Upper lobe of right lung (tissue), 1 donor: Measurements from ENCODE around the gene CHST15. TPM values are rescaled to one million over a fixed set of nuclear protein-coding genes. Genes with fewer than 3 reads are reported as not detected.

Experiments used
- ATAC-seq: fragments of 200-7000 bp; cut with Tn5 transposase; one replicate; pipeline ENCODE4 v1.9.1; 2020; ENCODE audit warnings: mild to moderate bottlenecking, moderate library complexity
- DNase-seq: peaks from one replicate; pipeline ENCODE4 v3.0.0-alpha.2; 2020
- H3K27ac ChIP-seq: fragments of 200-600 bp; one replicate; pipeline ENCODE4 v1.8.0; 2022
- H3K27me3 ChIP-seq: fragments of 200-600 bp; one replicate; pipeline ENCODE4 v1.8.0; 2022; ENCODE audit warnings: mild to moderate bottlenecking
- H3K36me3 ChIP-seq: fragments of 200-600 bp; one replicate; pipeline ENCODE4 v1.8.0; 2022
- H3K4me1 ChIP-seq: fragments of 200-600 bp; one replicate; pipeline ENCODE4 v1.8.0; 2022
- H3K4me3 ChIP-seq: fragments of 200-600 bp; one replicate; pipeline ENCODE4 v1.8.0; 2022; ENCODE audit warnings: mild to moderate bottlenecking
- H3K9me3 ChIP-seq: fragments of 200-600 bp; one replicate; pipeline ENCODE4 v1.8.0; 2022
- intact Hi-C: fragments of 100-400 bp; cut with DNase I; formaldehyde crosslinking; loops from one replicate; pipeline ENCODE4 v1.11.0; 2022
- total RNA-seq: library from RNA; stranded (reverse); fragmentation: NEBNext Ultra II Directional; extraction: Animal tissue kit (Norgen Biotek cat#: 25700); gene quantifications from one replicate; pipeline ENCODE4 v1.2.1, GENCODE V29; 2021
- TF ChIP-seq, protein P1 (sequence below): fragments of 200-600 bp; IDR thresholded peaks from one replicate; pipeline ENCODE4 v1.8.0; 2022; ENCODE audit warnings: antibody characterized with exemption
- donor health status: DM: no; HTN: yes; CAD: no; lungs with severe emphysema.

Gene CHST15
- total RNA-seq, 1 donor from 2014 or later, result 49.2 TPM

- ATAC-seq (no peak), DNase-seq (no peak)
- Histone ChIP-seq H3K36me3 (no peaks in the 10 kb centered on the region), H3K9me3 (no peaks in the 10 kb centered on the region), H3K4me3 (no peak overlapping the region), H3K4me1 (no peaks in the 10 kb centered on the region), H3K27me3 (peaks cover 46% of the 10 kb centered on the region), H3K27ac (no peak overlapping the region)
- TF ChIP-seq, protein P1, sequence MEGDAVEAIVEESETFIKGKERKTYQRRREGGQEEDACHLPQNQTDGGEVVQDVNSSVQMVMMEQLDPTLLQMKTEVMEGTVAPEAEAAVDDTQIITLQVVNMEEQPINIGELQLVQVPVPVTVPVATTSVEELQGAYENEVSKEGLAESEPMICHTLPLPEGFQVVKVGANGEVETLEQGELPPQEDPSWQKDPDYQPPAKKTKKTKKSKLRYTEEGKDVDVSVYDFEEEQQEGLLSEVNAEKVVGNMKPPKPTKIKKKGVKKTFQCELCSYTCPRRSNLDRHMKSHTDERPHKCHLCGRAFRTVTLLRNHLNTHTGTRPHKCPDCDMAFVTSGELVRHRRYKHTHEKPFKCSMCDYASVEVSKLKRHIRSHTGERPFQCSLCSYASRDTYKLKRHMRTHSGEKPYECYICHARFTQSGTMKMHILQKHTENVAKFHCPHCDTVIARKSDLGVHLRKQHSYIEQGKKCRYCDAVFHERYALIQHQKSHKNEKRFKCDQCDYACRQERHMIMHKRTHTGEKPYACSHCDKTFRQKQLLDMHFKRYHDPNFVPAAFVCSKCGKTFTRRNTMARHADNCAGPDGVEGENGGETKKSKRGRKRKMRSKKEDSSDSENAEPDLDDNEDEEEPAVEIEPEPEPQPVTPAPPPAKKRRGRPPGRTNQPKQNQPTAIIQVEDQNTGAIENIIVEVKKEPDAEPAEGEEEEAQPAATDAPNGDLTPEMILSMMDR, result no peak
- intact Hi-C loops, result loop anchor here (2.0 kb wide), 1 partner anchor 383 kb away; no protein-coding TSS in a partner anchor
These were observed 127.2 kb downstream of the CHST15 start for GRCh38 chr10:123965973-123966895.

GRCh38 chr10:123964953-123965352, 128.4 kb downstream of the CHST15 start:
- DNase-seq (no peak), ATAC-seq (no peak)
- no peak overlapping the region for H3K4me3 ChIP-seq
- no peaks in the 10 kb centered on the region for H3K9me3 ChIP-seq
- TF ChIP-seq, protein P1, result no peak
- no peak overlapping the region for H3K27ac ChIP-seq
- H3K27me3 ChIP-seq, result peaks cover 40% of the 10 kb centered on the region
- H3K36me3 ChIP-seq, result no peaks in the 10 kb centered on the region
- H3K4me1 ChIP-seq, result no peaks in the 10 kb centered on the region
- intact Hi-C loops, result no loop called here

- DNase-seq (no peak), ATAC-seq (no peak)
- no peak overlapping the region for H3K27ac ChIP-seq
- peaks cover 20% of the 10 kb centered on the region for H3K27me3 ChIP-seq
- H3K4me3 ChIP-seq, result no peak overlapping the region
- H3K4me1 ChIP-seq, result no peaks in the 10 kb centered on the region
- intact Hi-C loops, result no loop called here
- no peaks in the 10 kb centered on the region for H3K36me3 ChIP-seq
- TF ChIP-seq, protein P1, result no peak
- H3K9me3 ChIP-seq, result no peaks in the 10 kb centered on the region
These were observed 130.5 kb downstream of the CHST15 start for GRCh38 chr10:123962756-123963530.

DNA sequence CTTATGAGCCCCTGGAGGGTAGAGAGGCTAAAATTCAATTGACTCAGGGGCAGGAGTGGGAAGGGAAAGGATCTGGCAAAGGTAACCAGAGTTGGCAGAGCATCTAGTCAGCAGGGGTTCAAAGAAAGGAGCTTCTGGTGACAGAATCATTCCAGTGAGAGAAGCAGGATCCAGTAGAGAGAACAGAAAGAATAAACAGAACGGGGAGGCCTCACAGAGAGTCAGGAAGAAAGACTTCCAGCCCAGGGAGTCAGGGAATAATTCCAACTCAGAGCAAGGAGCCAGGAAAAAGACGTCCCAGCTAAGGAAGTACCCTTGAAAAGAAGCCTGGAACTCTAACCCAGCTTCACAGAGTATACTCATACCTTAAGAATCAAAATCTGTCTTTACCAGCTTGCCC, 135.2 kb downstream of the CHST15 start:
- TF ChIP-seq, protein P1, result no peak
- Histone ChIP-seq H3K36me3 (no peaks in the 10 kb centered on the region), H3K4me3 (no peak overlapping the region), H3K9me3 (no peaks in the 10 kb centered on the region), H3K4me1 (no peaks in the 10 kb centered on the region), H3K27ac (no peak overlapping the region), H3K27me3 (no peaks in the 10 kb centered on the region)
- ATAC-seq (no peak), DNase-seq (no peak)
- intact Hi-C loops, result no loop called here

Other genes starting within 250 kb of the CHST15 start
- 9.7 TPM for gene CPXM2, start 201.8 kb downstream of the CHST15 start, total RNA-seq